ENCODE measurements around the gene RASL12.

RASL12 gene

DNA sequence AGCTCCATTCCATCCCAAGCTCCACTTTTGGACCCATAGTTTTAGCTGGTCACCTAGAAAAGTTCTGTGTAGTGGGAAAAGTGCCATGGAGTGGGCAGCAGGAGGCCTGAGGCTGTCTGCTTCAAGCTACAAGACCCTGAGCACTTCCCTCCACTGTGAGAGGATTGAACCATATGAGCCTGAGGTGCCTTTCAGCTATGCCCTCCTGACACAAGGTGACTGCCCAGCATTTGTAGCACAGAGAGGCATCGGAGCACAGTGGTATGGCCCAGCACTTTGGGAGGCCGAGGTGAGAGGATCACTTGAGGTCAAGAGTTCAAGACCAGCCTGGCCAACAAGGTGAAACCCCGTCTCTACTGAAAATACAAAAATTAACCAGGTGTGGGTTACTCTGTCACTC is 4.8 kb upstream of the RASL12 start:
- DNase-seq (ENCODE audit: low read depth) = no peak
- no peak overlapping the region for H3K4me3 ChIP-seq (ENCODE audit: low read length)
- TF ChIP-seq, protein P1, sequence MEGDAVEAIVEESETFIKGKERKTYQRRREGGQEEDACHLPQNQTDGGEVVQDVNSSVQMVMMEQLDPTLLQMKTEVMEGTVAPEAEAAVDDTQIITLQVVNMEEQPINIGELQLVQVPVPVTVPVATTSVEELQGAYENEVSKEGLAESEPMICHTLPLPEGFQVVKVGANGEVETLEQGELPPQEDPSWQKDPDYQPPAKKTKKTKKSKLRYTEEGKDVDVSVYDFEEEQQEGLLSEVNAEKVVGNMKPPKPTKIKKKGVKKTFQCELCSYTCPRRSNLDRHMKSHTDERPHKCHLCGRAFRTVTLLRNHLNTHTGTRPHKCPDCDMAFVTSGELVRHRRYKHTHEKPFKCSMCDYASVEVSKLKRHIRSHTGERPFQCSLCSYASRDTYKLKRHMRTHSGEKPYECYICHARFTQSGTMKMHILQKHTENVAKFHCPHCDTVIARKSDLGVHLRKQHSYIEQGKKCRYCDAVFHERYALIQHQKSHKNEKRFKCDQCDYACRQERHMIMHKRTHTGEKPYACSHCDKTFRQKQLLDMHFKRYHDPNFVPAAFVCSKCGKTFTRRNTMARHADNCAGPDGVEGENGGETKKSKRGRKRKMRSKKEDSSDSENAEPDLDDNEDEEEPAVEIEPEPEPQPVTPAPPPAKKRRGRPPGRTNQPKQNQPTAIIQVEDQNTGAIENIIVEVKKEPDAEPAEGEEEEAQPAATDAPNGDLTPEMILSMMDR (conservative IDR thresholded peaks at IDR 0.05; ENCODE audit: low read depth, low read length) = no peak

DNA sequence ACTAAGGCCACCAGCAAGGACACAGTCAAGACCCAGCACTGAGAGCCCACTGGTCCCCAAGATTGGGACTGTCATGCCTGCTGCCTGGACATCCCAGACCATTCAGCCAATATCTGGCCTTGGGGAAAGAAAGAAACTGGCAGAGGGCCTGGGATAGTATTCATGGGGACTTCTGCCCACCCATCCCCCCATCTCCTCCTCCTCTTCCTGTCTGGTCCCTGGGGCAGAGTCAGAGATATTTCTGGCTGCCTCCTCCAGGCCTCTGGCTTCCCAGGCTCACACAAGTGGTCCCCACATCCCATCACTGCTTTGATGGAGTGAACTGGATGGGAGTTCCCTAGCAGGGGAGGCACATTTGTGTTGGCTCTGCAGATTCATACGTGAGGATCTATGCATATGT is 4.2 kb upstream of the RASL12 start:
- DNase-seq (ENCODE audit: low read depth) = no peak
- H3K4me3 ChIP-seq (ENCODE audit: low read length) = no peak overlapping the region
- TF ChIP-seq, protein P1 (conservative IDR thresholded peaks at IDR 0.05; ENCODE audit: low read depth, low read length) = no peak

DNA sequence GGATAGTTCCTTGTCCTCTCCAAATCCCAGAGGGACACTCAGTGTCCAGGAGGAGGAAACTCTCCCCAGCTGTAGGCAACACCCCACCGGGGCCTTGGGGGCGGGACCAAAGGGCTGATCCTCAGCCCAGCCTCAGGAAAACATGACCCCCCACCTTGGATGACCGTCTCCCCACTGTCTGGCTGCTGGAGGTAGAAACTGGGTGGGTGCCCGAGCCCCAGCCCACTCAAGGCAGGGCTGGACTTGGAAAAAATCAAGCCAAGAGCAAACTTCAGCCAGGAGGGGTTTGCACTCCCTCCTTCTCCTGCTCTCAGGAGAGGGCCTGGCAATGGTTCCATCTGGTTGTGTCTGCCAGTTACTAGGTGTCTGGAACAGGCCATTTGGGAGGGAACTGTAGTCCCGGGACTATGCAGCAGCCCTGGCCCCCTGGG is 3.6 kb upstream of the RASL12 start:
- DNase-seq (ENCODE audit: low read depth) = no peak
- no peak overlapping the region for H3K4me3 ChIP-seq (ENCODE audit: low read length)
- TF ChIP-seq, protein P1 (conservative IDR thresholded peaks at IDR 0.05; ENCODE audit: low read depth, low read length) = no peak

DNA sequence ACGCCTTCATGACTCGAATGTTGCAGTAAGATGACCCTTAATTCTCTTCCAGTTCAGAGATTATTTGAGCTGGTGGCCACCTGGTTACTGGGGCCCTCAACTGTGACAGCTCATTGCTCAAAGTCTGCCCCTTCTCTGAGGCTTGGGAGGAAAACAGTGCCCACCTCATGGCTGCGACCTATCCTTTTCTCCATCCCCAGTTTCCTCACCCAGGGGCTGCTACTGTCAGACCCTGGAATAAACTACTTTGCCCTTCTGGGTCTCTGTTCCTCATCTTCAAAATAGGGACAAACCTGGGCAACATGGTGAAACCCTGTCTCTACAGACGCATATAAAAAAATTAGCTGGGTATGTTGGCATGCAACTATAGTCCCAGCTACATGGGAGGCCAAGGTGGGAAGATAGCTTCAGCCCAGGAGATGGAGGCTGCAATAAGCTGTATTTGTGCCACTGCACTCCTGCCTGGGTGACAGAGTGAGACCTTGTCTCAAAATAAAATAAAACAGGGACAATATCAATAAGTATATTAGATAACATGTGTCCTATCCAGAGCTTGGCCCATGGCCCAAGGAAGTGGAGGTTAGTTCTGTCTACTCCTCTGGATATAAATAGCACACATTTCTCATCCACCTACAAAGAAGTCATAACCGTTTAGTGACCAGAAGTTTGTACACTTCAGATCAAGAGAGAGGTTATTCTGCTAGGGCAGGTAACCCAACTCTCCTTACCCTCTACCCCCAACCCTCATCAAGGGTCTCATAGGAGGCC is 2.2 kb upstream of the RASL12 start:
- TF ChIP-seq, protein P1 (conservative IDR thresholded peaks at IDR 0.05; ENCODE audit: low read depth, low read length) = no peak
- no peak for DNase-seq (ENCODE audit: low read depth)
- no peak overlapping the region for H3K4me3 ChIP-seq (ENCODE audit: low read length)

DNA sequence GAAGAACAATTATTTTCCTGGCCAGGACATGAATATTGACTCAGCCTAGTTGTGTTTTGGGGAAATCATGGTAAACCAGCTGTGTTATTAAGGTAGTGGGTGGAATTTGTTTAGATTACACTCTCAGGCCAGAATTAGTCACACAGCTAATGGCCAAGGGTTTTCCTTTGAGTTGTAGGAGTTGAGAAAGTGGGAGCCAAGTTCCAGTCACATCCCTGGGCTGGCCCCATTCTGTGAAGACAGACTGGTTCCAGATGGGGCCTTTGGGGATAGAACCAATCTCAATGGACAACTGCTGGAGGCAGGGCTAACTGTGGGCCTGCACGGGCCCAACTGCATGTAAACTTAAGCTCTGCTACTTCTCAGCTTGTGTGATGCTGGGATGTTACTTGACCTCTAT is 1.4 kb upstream of the RASL12 start:
- H3K4me3 ChIP-seq (ENCODE audit: low read length) = no peak overlapping the region

DNA sequence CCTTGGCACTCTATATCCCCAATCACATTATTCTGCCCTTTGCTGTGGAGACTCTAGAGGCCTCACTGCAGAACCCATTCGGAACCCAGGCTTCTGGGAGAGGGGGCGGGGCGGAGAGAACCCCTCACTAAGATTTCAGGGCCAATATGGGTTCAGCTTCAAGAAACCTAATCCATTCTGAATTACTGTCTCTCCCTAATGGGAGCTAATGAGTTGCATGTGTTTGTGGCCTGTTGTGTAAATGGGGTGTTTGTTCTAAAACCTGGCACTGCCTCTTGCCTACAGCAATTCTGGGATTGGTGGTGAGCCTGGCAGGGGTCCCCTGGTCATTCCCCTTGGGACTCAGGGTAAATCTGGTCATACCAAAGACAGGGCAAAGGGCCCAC is 605 bp upstream of the RASL12 start:
- TF ChIP-seq, protein P1 (conservative IDR thresholded peaks at IDR 0.05; ENCODE audit: low read depth, low read length) = no peak
- H3K4me3 ChIP-seq (ENCODE audit: low read length) = no peak overlapping the region

More for the DNA sequence above, 1.4 kb upstream of the RASL12 start:
- TF ChIP-seq, protein P1 (conservative IDR thresholded peaks at IDR 0.05; ENCODE audit: low read depth, low read length) = no peak
- DNase-seq (ENCODE audit: low read depth) = no peak

DNA sequence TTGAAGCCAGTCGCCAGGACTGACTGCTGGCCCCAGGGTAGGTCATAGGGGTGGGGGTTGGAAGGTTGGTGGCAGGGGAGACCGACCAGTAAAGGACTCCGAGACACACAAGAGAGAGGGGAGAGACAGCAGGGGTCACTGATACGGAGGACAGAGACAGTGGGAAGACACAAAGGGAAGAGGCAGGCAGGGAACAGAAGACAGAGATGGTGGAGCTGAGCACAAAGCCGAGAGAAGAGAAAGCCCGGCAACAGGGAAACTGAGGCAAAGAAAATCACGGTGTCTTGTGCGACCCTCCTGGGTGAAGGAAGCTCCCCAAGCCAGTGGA is 510 bp downstream of the RASL12 start:
- TF ChIP-seq, protein P1 (conservative IDR thresholded peaks at IDR 0.05; ENCODE audit: low read depth, low read length) = no peak
- H3K4me3 ChIP-seq (ENCODE audit: low read length) = no peak overlapping the region
- no peak for DNase-seq (ENCODE audit: low read depth)

More for the DNA sequence above, 605 bp upstream of the RASL12 start:
- DNase-seq (ENCODE audit: low read depth) = no peak

Measured in retinal pigment epithelial cell (primary cell).